GM23338 (cell line): Measurements from ENCODE around the gene PAGR1.

ENCODE experiments used
- CREB1 ChIP-seq: fragments of 250-450 bp; sonication (Bioruptor Pico); IDR thresholded peaks from 2 replicates; pipeline ENCODE4 v1.5.0; 2020; ENCODE audit warnings: low read depth, mild to moderate bottlenecking, moderate library complexity
- EZH2 ChIP-seq: fragments of 200-600 bp; sonication (generic); IDR thresholded peaks from one replicate; pipeline ENCODE4 v1.8.0; 2017; ENCODE audit warnings: antibody characterized with exemption, mild to moderate bottlenecking, low read depth; ENCODE audit not compliant: unreplicated experiment
- EZH2phosphoT487 ChIP-seq: fragments of 200-600 bp; sonication (generic); IDR thresholded peaks from one replicate; pipeline ENCODE4 v1.8.1; 2018; ENCODE audit warnings: antibody characterized with exemption; ENCODE audit not compliant: unreplicated experiment
- JUNB ChIP-seq: IDR thresholded peaks from one replicate; pipeline ENCODE4 v1.6.1; 2016; ENCODE audit warnings: antibody characterized with exemption; ENCODE audit not compliant: unreplicated experiment
- POLR2AphosphoS5 ChIP-seq: IDR thresholded peaks from 2 replicates; pipeline ENCODE4 v1.6.1; 2016; ENCODE audit warnings: antibody characterized with exemption, low read depth
- TF ChIP-seq, protein P1 (sequence below): IDR thresholded peaks from one replicate; pipeline ENCODE4 v1.6.1; 2018; ENCODE audit warnings: antibody characterized with exemption; ENCODE audit not compliant: unreplicated experiment
- TF ChIP-seq, protein P2 (sequence below), 2 experiments: fragments of 200-600 bp in 1 of 2; sonication (generic) in 1 of 2; conservative IDR thresholded peaks; 2 replicates each; pipeline versions ENCODE4 v1.5.1 to v1.6.1; 2016 to 2017; ENCODE audit warnings: antibody characterized with exemption in 2 of 2, low read depth in 2 of 2, mild to moderate bottlenecking in 2 of 2, moderate library complexity in 1 of 2

DNA sequence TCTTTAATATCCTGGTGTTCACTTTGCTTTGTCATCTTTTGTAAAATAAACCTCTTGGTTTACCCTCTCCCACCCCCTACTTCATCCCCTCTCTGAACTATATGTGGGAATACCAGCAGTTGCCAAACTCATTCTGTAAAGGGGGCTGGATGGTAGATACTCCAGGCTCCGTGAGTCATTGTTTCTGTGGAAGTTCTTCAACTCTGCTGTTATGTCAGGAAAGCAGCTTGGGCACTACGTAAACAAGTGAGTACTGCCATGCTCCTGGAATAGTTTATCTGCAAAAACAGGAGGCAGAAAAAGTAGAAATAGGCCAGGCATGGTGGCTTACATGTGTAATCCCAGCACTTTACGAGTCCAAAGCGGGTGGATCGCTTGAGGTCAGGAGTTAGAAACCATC is 21.9 kb downstream of the PAGR1 start:
- TF ChIP-seq, protein P1, sequence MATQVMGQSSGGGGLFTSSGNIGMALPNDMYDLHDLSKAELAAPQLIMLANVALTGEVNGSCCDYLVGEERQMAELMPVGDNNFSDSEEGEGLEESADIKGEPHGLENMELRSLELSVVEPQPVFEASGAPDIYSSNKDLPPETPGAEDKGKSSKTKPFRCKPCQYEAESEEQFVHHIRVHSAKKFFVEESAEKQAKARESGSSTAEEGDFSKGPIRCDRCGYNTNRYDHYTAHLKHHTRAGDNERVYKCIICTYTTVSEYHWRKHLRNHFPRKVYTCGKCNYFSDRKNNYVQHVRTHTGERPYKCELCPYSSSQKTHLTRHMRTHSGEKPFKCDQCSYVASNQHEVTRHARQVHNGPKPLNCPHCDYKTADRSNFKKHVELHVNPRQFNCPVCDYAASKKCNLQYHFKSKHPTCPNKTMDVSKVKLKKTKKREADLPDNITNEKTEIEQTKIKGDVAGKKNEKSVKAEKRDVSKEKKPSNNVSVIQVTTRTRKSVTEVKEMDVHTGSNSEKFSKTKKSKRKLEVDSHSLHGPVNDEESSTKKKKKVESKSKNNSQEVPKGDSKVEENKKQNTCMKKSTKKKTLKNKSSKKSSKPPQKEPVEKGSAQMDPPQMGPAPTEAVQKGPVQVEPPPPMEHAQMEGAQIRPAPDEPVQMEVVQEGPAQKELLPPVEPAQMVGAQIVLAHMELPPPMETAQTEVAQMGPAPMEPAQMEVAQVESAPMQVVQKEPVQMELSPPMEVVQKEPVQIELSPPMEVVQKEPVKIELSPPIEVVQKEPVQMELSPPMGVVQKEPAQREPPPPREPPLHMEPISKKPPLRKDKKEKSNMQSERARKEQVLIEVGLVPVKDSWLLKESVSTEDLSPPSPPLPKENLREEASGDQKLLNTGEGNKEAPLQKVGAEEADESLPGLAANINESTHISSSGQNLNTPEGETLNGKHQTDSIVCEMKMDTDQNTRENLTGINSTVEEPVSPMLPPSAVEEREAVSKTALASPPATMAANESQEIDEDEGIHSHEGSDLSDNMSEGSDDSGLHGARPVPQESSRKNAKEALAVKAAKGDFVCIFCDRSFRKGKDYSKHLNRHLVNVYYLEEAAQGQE = no peak
- TF ChIP-seq, protein P2, sequence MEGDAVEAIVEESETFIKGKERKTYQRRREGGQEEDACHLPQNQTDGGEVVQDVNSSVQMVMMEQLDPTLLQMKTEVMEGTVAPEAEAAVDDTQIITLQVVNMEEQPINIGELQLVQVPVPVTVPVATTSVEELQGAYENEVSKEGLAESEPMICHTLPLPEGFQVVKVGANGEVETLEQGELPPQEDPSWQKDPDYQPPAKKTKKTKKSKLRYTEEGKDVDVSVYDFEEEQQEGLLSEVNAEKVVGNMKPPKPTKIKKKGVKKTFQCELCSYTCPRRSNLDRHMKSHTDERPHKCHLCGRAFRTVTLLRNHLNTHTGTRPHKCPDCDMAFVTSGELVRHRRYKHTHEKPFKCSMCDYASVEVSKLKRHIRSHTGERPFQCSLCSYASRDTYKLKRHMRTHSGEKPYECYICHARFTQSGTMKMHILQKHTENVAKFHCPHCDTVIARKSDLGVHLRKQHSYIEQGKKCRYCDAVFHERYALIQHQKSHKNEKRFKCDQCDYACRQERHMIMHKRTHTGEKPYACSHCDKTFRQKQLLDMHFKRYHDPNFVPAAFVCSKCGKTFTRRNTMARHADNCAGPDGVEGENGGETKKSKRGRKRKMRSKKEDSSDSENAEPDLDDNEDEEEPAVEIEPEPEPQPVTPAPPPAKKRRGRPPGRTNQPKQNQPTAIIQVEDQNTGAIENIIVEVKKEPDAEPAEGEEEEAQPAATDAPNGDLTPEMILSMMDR (conservative IDR thresholded peaks at IDR 0.05; ENCODE audit: low read depth in 2 of 2) = no peak
- no peak for TF ChIP-seq EZH2phosphoT487
- no peak for TF ChIP-seq POLR2AphosphoS5
- TF ChIP-seq EZH2 = no peak
- no peak for TF ChIP-seq JUNB
- no peak for TF ChIP-seq CREB1 (CRISPR knock-in tag)
